ENCODE results near the gene LIF.
"Not testable (repeated sequence)": the region's sequence is repeated elsewhere in the genome, so short reads cannot be mapped to it uniquely, and the experiment has no call there.

The LIF gene

GRCh38 chr22:30224161-30224857 is 22.2 kb downstream of the LIF start:
- no peak for DNase-seq

GRCh38 chr22:30223303-30223702 is 23.3 kb downstream of the LIF start:
- no peak for DNase-seq

- DNase-seq: no peak
Measured at GRCh38 chr22:30222321-30222720, 24.2 kb downstream of the LIF start.

- DNase-seq: no peak
Measured at GRCh38 chr22:30221121-30221992, 25.2 kb downstream of the LIF start.

GRCh38 chr22:30220338-30221012 is 26.1 kb downstream of the LIF start:
- no peak for DNase-seq

GRCh38 chr22:30219668-30220278 is 26.8 kb downstream of the LIF start:
- DNase-seq: no peak

- DNase-seq: no peak
Measured at GRCh38 chr22:30219049-30219654, 27.4 kb downstream of the LIF start.

- no peak for DNase-seq
Measured at GRCh38 chr22:30217698-30218560, 28.6 kb downstream of the LIF start.

- DNase-seq: no peak
Measured at GRCh38 chr22:30216710-30217109, 29.8 kb downstream of the LIF start.

GRCh38 chr22:30216272-30216671 is 30.3 kb downstream of the LIF start:
- not testable (repeated sequence) for DNase-seq

GRCh38 chr22:30214703-30215407 is 31.7 kb downstream of the LIF start:
- DNase-seq: no peak

GRCh38 chr22:30212996-30213441 is 33.5 kb downstream of the LIF start:
- DNase-seq: peak; percentile 71

- DNase-seq: peak; percentile 76
Measured at GRCh38 chr22:30212363-30212995, 34.1 kb downstream of the LIF start.

GRCh38 chr22:30211124-30211820 is 35.3 kb downstream of the LIF start:
- no peak for DNase-seq

- no peak for DNase-seq
Measured at GRCh38 chr22:30210235-30210909, 36.2 kb downstream of the LIF start.

- DNase-seq: no peak
Measured at GRCh38 chr22:30209642-30210041, 36.9 kb downstream of the LIF start.

- DNase-seq: peak; percentile 77
Measured at GRCh38 chr22:30208631-30209603, 37.6 kb downstream of the LIF start.

- peak; percentile 95 for DNase-seq
Measured at GRCh38 chr22:30206944-30207343, 39.6 kb downstream of the LIF start.
